Testis (tissue), 2 donors: ENCODE measurements around the gene MAP2.

Experiments used
- POLR2A ChIP-seq: fragments of 450-650 bp; IDR thresholded peaks from one replicate; pipeline ENCODE4 v1.6.1; 2017; ENCODE audit warnings: antibody characterized with exemption, mild to moderate bottlenecking, moderate library complexity
- TF ChIP-seq, protein P1 (sequence below), 3 experiments: fragments of 450-650 bp in 2 of 3; fragments of 200-600 bp in 1 of 3; sonication (generic) in 1 of 3; IDR thresholded peaks; one replicate each; pipeline ENCODE4 v1.5.1; 2016 to 2019; ENCODE audit warnings: antibody characterized with exemption in 3 of 3, mild to moderate bottlenecking in 2 of 3, moderate library complexity in 1 of 3

GRCh38 chr2:209536363-209536762, 112.5 kb downstream of the MAP2 start:
- TF ChIP-seq, protein P1, sequence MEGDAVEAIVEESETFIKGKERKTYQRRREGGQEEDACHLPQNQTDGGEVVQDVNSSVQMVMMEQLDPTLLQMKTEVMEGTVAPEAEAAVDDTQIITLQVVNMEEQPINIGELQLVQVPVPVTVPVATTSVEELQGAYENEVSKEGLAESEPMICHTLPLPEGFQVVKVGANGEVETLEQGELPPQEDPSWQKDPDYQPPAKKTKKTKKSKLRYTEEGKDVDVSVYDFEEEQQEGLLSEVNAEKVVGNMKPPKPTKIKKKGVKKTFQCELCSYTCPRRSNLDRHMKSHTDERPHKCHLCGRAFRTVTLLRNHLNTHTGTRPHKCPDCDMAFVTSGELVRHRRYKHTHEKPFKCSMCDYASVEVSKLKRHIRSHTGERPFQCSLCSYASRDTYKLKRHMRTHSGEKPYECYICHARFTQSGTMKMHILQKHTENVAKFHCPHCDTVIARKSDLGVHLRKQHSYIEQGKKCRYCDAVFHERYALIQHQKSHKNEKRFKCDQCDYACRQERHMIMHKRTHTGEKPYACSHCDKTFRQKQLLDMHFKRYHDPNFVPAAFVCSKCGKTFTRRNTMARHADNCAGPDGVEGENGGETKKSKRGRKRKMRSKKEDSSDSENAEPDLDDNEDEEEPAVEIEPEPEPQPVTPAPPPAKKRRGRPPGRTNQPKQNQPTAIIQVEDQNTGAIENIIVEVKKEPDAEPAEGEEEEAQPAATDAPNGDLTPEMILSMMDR (IDR thresholded peaks at IDR 0.05), result no peak
- TF ChIP-seq POLR2A, result no peak
